ENCODE results near the gene KRT32. TPM values are rescaled to one million over a fixed set of nuclear protein-coding genes. Genes with fewer than 3 reads are reported as not detected.

KRT32 gene
- total RNA-seq, 1 donor from 2014 or later: 0.22 TPM

DNA sequence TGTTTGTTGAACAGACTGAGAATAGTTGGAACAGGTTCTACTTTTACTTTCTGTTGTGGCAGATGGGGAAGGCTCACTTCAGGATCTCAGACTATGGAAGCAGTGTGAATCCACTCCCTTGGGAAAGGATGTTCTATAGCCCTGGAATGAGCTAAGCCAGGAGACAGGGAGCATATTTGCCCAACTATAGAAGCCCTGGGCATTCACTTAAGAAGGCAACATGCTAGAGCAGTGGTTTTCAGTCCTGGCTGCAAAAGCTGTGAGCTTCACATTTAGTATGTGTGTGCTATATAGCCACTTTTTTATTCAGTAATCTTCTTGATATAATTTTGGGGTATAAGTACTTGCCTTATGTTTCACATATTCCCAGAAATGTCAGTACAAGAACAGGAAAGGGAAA is 1.2 kb upstream of the KRT32 start:
- peaks cover 46% of the 10 kb centered on the region for H3K27me3 ChIP-seq (ENCODE audit: low read depth)
- no peaks in the 10 kb centered on the region for H3K36me3 ChIP-seq
- no peak for DNase-seq
- TF ChIP-seq, protein P1, sequence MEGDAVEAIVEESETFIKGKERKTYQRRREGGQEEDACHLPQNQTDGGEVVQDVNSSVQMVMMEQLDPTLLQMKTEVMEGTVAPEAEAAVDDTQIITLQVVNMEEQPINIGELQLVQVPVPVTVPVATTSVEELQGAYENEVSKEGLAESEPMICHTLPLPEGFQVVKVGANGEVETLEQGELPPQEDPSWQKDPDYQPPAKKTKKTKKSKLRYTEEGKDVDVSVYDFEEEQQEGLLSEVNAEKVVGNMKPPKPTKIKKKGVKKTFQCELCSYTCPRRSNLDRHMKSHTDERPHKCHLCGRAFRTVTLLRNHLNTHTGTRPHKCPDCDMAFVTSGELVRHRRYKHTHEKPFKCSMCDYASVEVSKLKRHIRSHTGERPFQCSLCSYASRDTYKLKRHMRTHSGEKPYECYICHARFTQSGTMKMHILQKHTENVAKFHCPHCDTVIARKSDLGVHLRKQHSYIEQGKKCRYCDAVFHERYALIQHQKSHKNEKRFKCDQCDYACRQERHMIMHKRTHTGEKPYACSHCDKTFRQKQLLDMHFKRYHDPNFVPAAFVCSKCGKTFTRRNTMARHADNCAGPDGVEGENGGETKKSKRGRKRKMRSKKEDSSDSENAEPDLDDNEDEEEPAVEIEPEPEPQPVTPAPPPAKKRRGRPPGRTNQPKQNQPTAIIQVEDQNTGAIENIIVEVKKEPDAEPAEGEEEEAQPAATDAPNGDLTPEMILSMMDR (IDR thresholded peaks at IDR 0.05; ENCODE audit: borderline replicate concordance): no peak
- H3K9me3 ChIP-seq (replicated peaks): peaks cover 35% of the 10 kb centered on the region
- H3K4me1 ChIP-seq: peaks cover 15% of the 10 kb centered on the region
- no peak overlapping the region for H3K27ac ChIP-seq (replicated peaks)
- intact Hi-C loops (cut with micrococcal nuclease): no loop called here
- H3K4me3 ChIP-seq: no peak overlapping the region

DNA sequence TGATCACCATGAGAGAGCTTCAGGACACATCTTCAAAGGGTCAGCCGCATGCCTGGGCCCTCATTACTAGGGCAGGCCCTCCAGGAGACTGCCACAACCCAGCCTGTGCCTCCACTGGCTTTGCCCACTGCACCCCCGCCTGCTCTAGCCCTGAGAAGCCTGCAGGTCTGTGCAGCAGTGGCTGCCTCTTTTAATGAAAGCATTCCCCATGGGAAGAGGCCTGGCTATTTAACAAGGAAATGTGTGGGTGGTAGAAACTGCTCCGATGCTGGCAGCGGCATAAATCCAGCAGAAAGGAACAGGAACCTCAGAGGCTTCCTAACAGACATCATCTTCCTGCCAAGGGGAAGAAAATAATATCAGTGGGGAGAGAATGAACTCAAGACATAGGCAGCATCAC is 375 bp upstream of the KRT32 start:
- Histone ChIP-seq H3K4me3 (no peak overlapping the region), H3K27ac (replicated peaks) (no peak overlapping the region), H3K36me3 (no peaks in the 10 kb centered on the region), H3K27me3 (ENCODE audit: low read depth) (peaks cover 46% of the 10 kb centered on the region), H3K4me1 (peaks cover 15% of the 10 kb centered on the region), H3K9me3 (replicated peaks) (peaks cover 35% of the 10 kb centered on the region)
- TF ChIP-seq, protein P1 (IDR thresholded peaks at IDR 0.05; ENCODE audit: borderline replicate concordance): no peak
- intact Hi-C loops (cut with micrococcal nuclease): no loop called here
- no peak for DNase-seq

DNA sequence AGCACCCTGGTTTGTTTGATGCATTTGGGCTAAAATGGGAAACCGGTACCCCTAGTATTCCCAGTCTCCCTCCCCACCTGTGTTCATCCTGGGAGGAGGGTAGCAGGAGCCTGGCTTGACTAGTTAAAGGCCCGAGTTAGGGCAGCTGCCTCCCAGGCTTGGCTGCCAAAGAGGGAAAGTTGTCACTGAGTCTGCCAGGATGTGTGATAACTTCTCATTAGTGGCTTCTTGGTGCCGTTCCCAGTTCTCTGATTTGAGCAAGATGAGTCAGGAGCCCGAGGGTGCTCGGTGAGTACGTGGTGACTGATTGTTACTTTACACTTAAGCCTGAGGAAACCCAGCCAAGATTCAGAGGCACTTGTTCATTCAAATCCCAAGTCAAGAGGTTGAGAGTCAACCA is 2.5 kb downstream of the KRT32 start:
- Histone ChIP-seq H3K4me3 (no peak overlapping the region), H3K27me3 (ENCODE audit: low read depth) (peaks cover 75% of the 10 kb centered on the region), H3K9me3 (replicated peaks) (peaks cover 17% of the 10 kb centered on the region), H3K4me1 (peaks cover 15% of the 10 kb centered on the region), H3K27ac (replicated peaks) (no peak overlapping the region), H3K36me3 (no peaks in the 10 kb centered on the region)
- TF ChIP-seq, protein P1 (IDR thresholded peaks at IDR 0.05; ENCODE audit: borderline replicate concordance): no peak
- intact Hi-C loops (cut with micrococcal nuclease): no loop called here
- DNase-seq: peak; percentile 42

DNA sequence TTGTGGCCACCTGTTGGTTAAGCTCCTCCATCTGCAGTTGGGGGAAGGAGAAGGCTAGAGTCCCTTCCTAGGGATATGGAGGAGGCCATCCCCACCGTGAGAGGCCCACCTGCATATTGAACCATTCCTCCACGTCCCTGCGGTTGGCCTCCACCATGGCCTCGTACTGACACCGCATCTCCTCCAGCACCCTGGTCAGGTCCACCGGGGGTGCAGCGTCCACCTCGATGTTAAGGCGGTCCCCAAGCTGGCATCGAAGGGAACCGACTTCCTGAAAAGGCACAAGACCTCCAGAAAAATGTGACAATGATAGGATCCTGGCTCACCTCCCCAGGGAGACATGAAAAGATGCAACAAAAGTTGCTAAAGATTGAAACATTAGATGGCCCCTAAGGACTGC is 3.0 kb downstream of the KRT32 start:
- DNase-seq: no peak
- Histone ChIP-seq H3K27ac (replicated peaks) (no peak overlapping the region), H3K9me3 (replicated peaks) (peaks cover 17% of the 10 kb centered on the region), H3K4me3 (no peak overlapping the region), H3K4me1 (peaks cover 15% of the 10 kb centered on the region), H3K27me3 (ENCODE audit: low read depth) (peaks cover 80% of the 10 kb centered on the region), H3K36me3 (no peaks in the 10 kb centered on the region)
- TF ChIP-seq, protein P1 (IDR thresholded peaks at IDR 0.05; ENCODE audit: borderline replicate concordance): no peak
- intact Hi-C loops (cut with micrococcal nuclease): no loop called here

DNA sequence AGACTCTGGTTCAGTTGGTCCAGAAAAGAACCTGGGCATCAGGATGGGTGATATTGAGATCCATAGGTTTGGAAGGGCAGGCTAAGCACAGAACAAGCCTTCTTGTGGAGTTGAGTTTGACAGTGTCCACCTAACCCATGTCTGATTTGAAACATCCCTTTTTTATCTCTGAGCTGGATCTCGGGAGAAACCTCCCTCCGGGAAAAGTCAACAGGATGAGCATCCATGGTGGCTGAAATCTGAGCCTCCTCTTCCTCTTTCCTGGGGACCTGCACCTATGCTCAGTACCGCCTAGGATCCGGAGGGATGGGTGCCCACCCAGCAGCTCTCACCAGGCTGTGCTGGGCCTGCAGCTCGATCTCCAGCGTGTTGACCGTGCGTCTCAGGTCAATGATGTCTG is 3.4 kb downstream of the KRT32 start:
- TF ChIP-seq, protein P1 (IDR thresholded peaks at IDR 0.05; ENCODE audit: borderline replicate concordance): no peak
- Histone ChIP-seq H3K4me3 (no peak overlapping the region), H3K27me3 (ENCODE audit: low read depth) (peaks cover 83% of the 10 kb centered on the region), H3K27ac (replicated peaks) (no peak overlapping the region), H3K4me1 (peaks cover 15% of the 10 kb centered on the region), H3K36me3 (no peaks in the 10 kb centered on the region), H3K9me3 (replicated peaks) (peaks cover 14% of the 10 kb centered on the region)
- DNase-seq: no peak
- intact Hi-C loops (cut with micrococcal nuclease): no loop called here

DNA sequence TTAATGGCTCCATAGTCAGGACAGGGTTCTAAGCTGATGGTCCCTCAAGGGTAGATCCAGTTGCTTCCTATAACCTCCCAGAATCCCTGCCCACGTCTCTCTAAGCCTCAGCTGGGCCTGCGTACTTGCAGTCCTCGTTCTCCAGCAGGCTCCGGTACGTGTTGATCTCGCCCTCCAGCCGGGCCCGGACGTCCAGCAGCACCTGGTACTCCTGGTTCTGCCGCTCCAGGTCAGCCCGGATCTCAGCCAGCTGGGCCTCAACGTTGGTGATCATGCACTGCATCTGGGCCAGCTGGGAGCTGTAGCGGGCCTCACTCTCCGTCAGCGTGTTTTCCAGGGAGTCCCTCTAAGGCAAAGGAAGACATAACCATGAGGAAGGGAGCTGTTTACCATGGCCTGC is 4.5 kb downstream of the KRT32 start:
- Histone ChIP-seq H3K4me3 (no peak overlapping the region), H3K9me3 (replicated peaks) (peaks cover 3% of the 10 kb centered on the region), H3K27ac (replicated peaks) (no peak overlapping the region), H3K36me3 (no peaks in the 10 kb centered on the region), H3K27me3 (ENCODE audit: low read depth) (peaks cover 83% of the 10 kb centered on the region), H3K4me1 (peaks cover 15% of the 10 kb centered on the region)
- DNase-seq: no peak
- TF ChIP-seq, protein P1 (IDR thresholded peaks at IDR 0.05; ENCODE audit: borderline replicate concordance): no peak
- intact Hi-C loops (cut with micrococcal nuclease): no loop called here
